HUES64 (cell line): ENCODE measurements around the gene BUB1.
"Not testable (repeated sequence)": the region's sequence is repeated elsewhere in the genome, so short reads cannot be mapped to it uniquely, and the experiment has no call there.

Experiments
- H3K27ac ChIP-seq: 2 replicates; pipeline ENCODE4 v1.7.0; 2013; ENCODE audit warnings: low read depth, low read length, inconsistent platforms
- H3K27me3 ChIP-seq: 2 replicates; pipeline ENCODE4 v1.6.1; 2013; ENCODE audit warnings: mild to moderate bottlenecking, low read length; ENCODE audit not compliant: insufficient read depth
- H3K36me3 ChIP-seq: 2 replicates; pipeline ENCODE4 v1.6.1; 2013; ENCODE audit warnings: mild to moderate bottlenecking, low read length; ENCODE audit not compliant: insufficient read depth
- H3K4me1 ChIP-seq: 2 replicates; pipeline ENCODE4 v1.6.1; 2013; ENCODE audit warnings: mild to moderate bottlenecking, low read length, moderate library complexity; ENCODE audit not compliant: insufficient read depth
- H3K4me3 ChIP-seq: 2 replicates; pipeline ENCODE4 v1.5.1; 2013; ENCODE audit warnings: mild to moderate bottlenecking, low read length, moderate library complexity
- H3K9ac ChIP-seq: 2 replicates; pipeline ENCODE4 v1.6.1; 2013; ENCODE audit warnings: mild to moderate bottlenecking, low read depth, low read length
- H3K9me3 ChIP-seq: 2 replicates; pipeline ENCODE4 v1.6.1; 2013; ENCODE audit warnings: low read depth, low read length; ENCODE audit not compliant: insufficient read depth
- WGBS: fragments of 150-250, 120-280 bp; methylation state at CpG from one replicate; pipeline ENCODE4 v1.1.7; 2013; ENCODE audit warnings: missing lambda C conversion rate; 5-methylcytosine and 5-hydroxymethylcytosine counted together

The BUB1 gene

DNA sequence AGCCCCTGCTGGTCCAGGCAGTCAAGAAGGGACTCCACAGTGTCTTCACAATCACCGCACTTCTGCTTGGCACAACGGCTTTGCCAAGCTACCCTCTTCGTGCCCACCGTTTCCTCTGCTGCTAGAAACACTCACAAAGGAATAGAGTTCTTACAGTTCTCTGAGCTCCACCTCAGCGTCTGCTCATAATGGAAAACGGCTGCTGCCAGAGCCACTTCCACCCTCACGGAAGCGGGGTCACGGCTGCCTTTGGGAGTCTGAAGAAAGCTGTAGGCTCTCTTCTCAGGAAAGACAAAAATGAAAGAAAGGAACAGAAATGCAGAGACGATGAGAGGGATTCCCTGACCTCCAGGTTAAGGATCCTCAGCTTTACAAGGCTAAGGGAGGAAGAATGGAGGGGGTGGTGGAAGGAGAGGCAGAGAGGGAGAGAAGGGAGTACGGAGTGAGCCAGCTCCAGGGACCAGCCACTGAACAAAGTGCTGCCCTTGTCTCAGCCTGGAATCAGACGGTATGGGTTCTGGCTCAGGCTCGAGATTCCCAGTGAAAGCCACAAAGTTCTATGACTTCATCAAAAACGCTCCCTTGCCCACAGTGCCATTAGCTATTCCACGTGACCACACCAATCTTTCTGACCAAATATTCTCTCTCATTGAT is 88.1 kb downstream of the BUB1 start:
- not testable (repeated sequence) for H3K27me3 ChIP-seq, H3K36me3 ChIP-seq, H3K27ac ChIP-seq, H3K9ac ChIP-seq, H3K4me1 ChIP-seq, H3K4me3 ChIP-seq, H3K9me3 ChIP-seq
- no CpG with 5 or more reads among the region's 15 CpGs for WGBS

DNA sequence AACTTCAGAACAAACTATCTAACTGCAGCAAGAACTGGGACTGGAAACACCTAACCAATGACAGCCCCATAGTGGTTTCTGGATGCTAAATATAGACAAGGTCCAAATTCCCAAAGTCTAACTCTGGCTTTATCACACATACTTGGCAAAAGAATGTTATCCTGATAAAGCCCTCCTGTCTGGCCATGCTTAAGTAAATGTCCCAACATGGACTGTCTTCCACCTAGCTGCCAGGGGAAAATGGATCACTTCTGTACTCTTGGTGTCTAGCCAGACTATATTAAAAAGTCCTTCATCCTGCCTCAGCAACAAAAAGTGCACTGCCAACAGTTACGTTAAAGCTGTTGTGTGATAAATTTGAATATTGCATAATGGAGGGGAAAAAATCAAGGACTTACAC is 89.3 kb downstream of the BUB1 start:
- H3K9ac ChIP-seq, H3K4me1 ChIP-seq, H3K9me3 ChIP-seq, H3K36me3 ChIP-seq, H3K27me3 ChIP-seq, H3K4me3 ChIP-seq, H3K27ac ChIP-seq: not testable (repeated sequence)
- WGBS, result no CpG with 5 or more reads among the region's 1 CpG
